Suprapubic skin (tissue), 4 donors: ENCODE results near the gene ZNF276.

ENCODE experiments used
- EP300 ChIP-seq: sonication (generic); formaldehyde crosslinking; IDR thresholded peaks from one replicate; pipeline ENCODE4 v1.6.1; 2017; ENCODE audit warnings: antibody characterized with exemption
- POLR2A ChIP-seq, 2 donors: fragments of 450-650 bp; IDR thresholded peaks; one replicate each; pipeline ENCODE4 v1.6.1; 2017; ENCODE audit warnings: antibody characterized with exemption in 2 of 2, mild to moderate bottlenecking in 2 of 2, moderate library complexity in 2 of 2
- POLR2AphosphoS5 ChIP-seq, 3 donors: sonication (generic); formaldehyde crosslinking; IDR thresholded peaks; one replicate each; pipeline ENCODE4 v1.6.1; 2017; ENCODE audit warnings: antibody characterized with exemption in 3 of 3
- TF ChIP-seq, protein P1 (sequence below), 2 donors: fragments of 200-600 bp in 1 of 2; fragments of 450-650 bp in 1 of 2; sonication (generic) in 1 of 2; IDR thresholded peaks; one replicate each; pipeline ENCODE4 v1.5.1; 2016 to 2019; ENCODE audit warnings: antibody characterized with exemption in 2 of 2, mild to moderate bottlenecking in 1 of 2, moderate library complexity in 1 of 2

GRCh38 chr16:89716493-89716892 is 4.8 kb upstream of the ZNF276 start:
- TF ChIP-seq POLR2AphosphoS5 (IDR thresholded peaks at IDR 0.05) (no peak), POLR2A (IDR thresholded peaks at IDR 0.05) (no peak), EP300 (no peak)
- TF ChIP-seq, protein P1, sequence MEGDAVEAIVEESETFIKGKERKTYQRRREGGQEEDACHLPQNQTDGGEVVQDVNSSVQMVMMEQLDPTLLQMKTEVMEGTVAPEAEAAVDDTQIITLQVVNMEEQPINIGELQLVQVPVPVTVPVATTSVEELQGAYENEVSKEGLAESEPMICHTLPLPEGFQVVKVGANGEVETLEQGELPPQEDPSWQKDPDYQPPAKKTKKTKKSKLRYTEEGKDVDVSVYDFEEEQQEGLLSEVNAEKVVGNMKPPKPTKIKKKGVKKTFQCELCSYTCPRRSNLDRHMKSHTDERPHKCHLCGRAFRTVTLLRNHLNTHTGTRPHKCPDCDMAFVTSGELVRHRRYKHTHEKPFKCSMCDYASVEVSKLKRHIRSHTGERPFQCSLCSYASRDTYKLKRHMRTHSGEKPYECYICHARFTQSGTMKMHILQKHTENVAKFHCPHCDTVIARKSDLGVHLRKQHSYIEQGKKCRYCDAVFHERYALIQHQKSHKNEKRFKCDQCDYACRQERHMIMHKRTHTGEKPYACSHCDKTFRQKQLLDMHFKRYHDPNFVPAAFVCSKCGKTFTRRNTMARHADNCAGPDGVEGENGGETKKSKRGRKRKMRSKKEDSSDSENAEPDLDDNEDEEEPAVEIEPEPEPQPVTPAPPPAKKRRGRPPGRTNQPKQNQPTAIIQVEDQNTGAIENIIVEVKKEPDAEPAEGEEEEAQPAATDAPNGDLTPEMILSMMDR (IDR thresholded peaks at IDR 0.05): no peak
